ENCODE data around the gene TNFRSF4.

The TNFRSF4 gene

GRCh38 chr1:1231400-1232207, 17.7 kb upstream of the TNFRSF4 start, which contains the start of gene SDF4:
Gene SDF4, minus strand, starts transcription at chr1:1232001. Its CDS starts 3,229 bp downstream, at chr1:1228772.
- Histone ChIP-seq H3K36me3 (ENCODE audit: low read depth) (peaks cover 31% of the 10 kb centered on the region), H3K27me3 (ENCODE audit: insufficient read depth, poor library complexity, severe bottlenecking) (no peaks in the 10 kb centered on the region), H3K27ac (ENCODE audit: poor library complexity, severe bottlenecking) (peak within 1 kb of the TSS; percentile 63), H3K9me3 (ENCODE audit: severe bottlenecking) (no peaks in the 10 kb centered on the region), H3K4me3 (ENCODE audit: severe bottlenecking) (peak within 1 kb of the TSS; percentile 90), H3K4me1 (ENCODE audit: insufficient read depth, poor library complexity, severe bottlenecking) (no peaks in the 10 kb centered on the region)
- TF ChIP-seq CTCF (IDR thresholded peaks at IDR 0.05; ENCODE audit: poor library complexity, severe bottlenecking) = no peak
- DNase-seq (ENCODE audit: low spot score) (peak; percentile 95), ATAC-seq (ENCODE audit: low read depth) (peak; percentile 88)

GRCh38 chr1:1230656-1231399, 16.9 kb upstream of the TNFRSF4 start:
- H3K4me3 ChIP-seq (ENCODE audit: severe bottlenecking) = peak overlapping the region; percentile 90
- H3K27ac ChIP-seq (ENCODE audit: poor library complexity, severe bottlenecking) = peak overlapping the region; percentile 63
- DNase-seq (ENCODE audit: low spot score) (no peak), ATAC-seq (ENCODE audit: low read depth) (peak; percentile 11; the same call in 2 of the 3 replicates)
- no peaks in the 10 kb centered on the region for H3K9me3 ChIP-seq (ENCODE audit: severe bottlenecking)
- H3K36me3 ChIP-seq (ENCODE audit: low read depth) = peaks cover 36% of the 10 kb centered on the region
- no peaks in the 10 kb centered on the region for H3K4me1 ChIP-seq (ENCODE audit: insufficient read depth, poor library complexity, severe bottlenecking)
- no peaks in the 10 kb centered on the region for H3K27me3 ChIP-seq (ENCODE audit: insufficient read depth, poor library complexity, severe bottlenecking)
- peak; percentile 16 for TF ChIP-seq CTCF (IDR thresholded peaks at IDR 0.05; ENCODE audit: poor library complexity, severe bottlenecking)

- no peak overlapping the region for H3K27ac ChIP-seq (ENCODE audit: poor library complexity, severe bottlenecking)
- H3K4me3 ChIP-seq (ENCODE audit: severe bottlenecking) = no peak overlapping the region
- no peak for DNase-seq (ENCODE audit: low spot score)
Observed at GRCh38 chr1:1229770-1230169, 15.8 kb upstream of the TNFRSF4 start.

GRCh38 chr1:1228596-1229321, 14.8 kb upstream of the TNFRSF4 start:
- H3K4me1 ChIP-seq (ENCODE audit: insufficient read depth, poor library complexity, severe bottlenecking) = no peaks in the 10 kb centered on the region
- no peaks in the 10 kb centered on the region for H3K9me3 ChIP-seq (ENCODE audit: severe bottlenecking)
- H3K27me3 ChIP-seq (ENCODE audit: insufficient read depth, poor library complexity, severe bottlenecking) = no peaks in the 10 kb centered on the region
- TF ChIP-seq CTCF (IDR thresholded peaks at IDR 0.05; ENCODE audit: poor library complexity, severe bottlenecking) = no peak
- DNase-seq (ENCODE audit: low spot score) = no peak
- H3K36me3 ChIP-seq (ENCODE audit: low read depth) = peaks cover 48% of the 10 kb centered on the region
- H3K4me3 ChIP-seq (ENCODE audit: severe bottlenecking) = no peak overlapping the region
- ATAC-seq (ENCODE audit: low read depth) = no peak
- H3K27ac ChIP-seq (ENCODE audit: poor library complexity, severe bottlenecking) = no peak overlapping the region

More at GRCh38 chr1:1229770-1230169, 15.8 kb upstream of the TNFRSF4 start:
- no peaks in the 10 kb centered on the region for H3K9me3 ChIP-seq (ENCODE audit: severe bottlenecking)
- ATAC-seq (ENCODE audit: low read depth) = no peak
- no peak for TF ChIP-seq CTCF (IDR thresholded peaks at IDR 0.05; ENCODE audit: poor library complexity, severe bottlenecking)
- H3K4me1 ChIP-seq (ENCODE audit: insufficient read depth, poor library complexity, severe bottlenecking) = no peaks in the 10 kb centered on the region
- peaks cover 44% of the 10 kb centered on the region for H3K36me3 ChIP-seq (ENCODE audit: low read depth)
- H3K27me3 ChIP-seq (ENCODE audit: insufficient read depth, poor library complexity, severe bottlenecking) = no peaks in the 10 kb centered on the region
